C4-2B (cell line): ENCODE data around the gene RASAL2.

Experiments used
- H3K27ac ChIP-seq: fragments of 450-650 bp; 2 replicates; pipeline ENCODE4 v1.5.1; 2017
- ZFX ChIP-seq: fragments of 450-650 bp; IDR thresholded peaks from 2 replicates; pipeline ENCODE4 v1.6.1; 2017
- TF ChIP-seq, protein P1 (sequence below): fragments of 450-650 bp; conservative IDR thresholded peaks from 2 replicates; pipeline ENCODE4 v1.5.1; 2017; ENCODE audit warnings: mild to moderate bottlenecking

RASAL2 gene

GRCh38 chr1:178368208-178368607 lies 274.3 kb downstream of the RASAL2 start:
- no peak overlapping the region for H3K27ac ChIP-seq
- TF ChIP-seq, protein P1, sequence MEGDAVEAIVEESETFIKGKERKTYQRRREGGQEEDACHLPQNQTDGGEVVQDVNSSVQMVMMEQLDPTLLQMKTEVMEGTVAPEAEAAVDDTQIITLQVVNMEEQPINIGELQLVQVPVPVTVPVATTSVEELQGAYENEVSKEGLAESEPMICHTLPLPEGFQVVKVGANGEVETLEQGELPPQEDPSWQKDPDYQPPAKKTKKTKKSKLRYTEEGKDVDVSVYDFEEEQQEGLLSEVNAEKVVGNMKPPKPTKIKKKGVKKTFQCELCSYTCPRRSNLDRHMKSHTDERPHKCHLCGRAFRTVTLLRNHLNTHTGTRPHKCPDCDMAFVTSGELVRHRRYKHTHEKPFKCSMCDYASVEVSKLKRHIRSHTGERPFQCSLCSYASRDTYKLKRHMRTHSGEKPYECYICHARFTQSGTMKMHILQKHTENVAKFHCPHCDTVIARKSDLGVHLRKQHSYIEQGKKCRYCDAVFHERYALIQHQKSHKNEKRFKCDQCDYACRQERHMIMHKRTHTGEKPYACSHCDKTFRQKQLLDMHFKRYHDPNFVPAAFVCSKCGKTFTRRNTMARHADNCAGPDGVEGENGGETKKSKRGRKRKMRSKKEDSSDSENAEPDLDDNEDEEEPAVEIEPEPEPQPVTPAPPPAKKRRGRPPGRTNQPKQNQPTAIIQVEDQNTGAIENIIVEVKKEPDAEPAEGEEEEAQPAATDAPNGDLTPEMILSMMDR, result no peak
- no peak for TF ChIP-seq ZFX

GRCh38 chr1:178371235-178371634 lies 277.3 kb downstream of the RASAL2 start:
- H3K27ac ChIP-seq, result no peak overlapping the region
- no peak for TF ChIP-seq ZFX
- TF ChIP-seq, protein P1, result no peak

- no peak overlapping the region for H3K27ac ChIP-seq
- no peak for TF ChIP-seq ZFX
- TF ChIP-seq, protein P1, result no peak
Measured at GRCh38 chr1:178371933-178372388, 278.1 kb downstream of the RASAL2 start.

DNA sequence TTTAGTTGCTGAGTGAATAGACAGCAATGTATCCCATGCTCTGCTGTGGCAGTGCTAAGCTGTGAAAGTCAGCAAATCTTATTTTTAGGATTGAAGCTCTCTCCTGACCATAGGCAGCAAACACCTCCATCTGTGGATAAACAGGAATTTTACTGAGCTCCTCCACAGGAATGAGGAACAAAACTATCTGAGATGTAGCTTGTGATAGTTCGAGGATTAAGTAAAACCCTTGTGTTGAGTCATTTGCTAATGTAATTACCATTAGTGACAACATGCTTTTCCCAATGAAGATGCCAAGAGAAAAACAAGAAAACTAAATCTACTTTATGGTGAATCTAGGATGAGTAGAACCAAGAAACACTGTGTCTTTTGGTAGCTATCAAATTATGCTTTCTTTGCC lies 280.1 kb downstream of the RASAL2 start:
- TF ChIP-seq, protein P1, result no peak
- TF ChIP-seq ZFX, result no peak

GRCh38 chr1:178376008-178376407 lies 282.1 kb downstream of the RASAL2 start:
- H3K27ac ChIP-seq, result no peak overlapping the region
- TF ChIP-seq, protein P1, result no peak
- TF ChIP-seq ZFX, result no peak

More for the DNA sequence above, 280.1 kb downstream of the RASAL2 start:
- H3K27ac ChIP-seq, result no peak overlapping the region

DNA sequence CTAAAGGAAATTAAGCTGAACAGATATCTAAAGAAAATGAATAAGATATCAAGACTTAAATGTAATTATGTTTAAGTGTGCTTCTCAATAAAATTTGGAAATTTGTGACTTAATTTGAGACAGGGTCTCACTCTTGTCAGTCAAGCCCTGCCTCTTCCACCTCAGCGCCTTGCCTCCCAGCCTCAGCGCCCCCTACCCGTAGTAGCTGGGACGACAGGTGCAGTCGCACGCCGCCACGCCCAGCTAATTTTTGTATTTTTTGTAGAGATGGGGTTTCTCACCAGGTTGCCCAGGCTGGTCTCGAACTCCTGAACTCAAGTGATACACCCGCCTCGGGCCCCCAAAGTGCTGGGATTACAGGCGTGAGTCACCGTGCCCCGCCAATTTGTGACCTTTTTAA lies 285.9 kb downstream of the RASAL2 start:
- TF ChIP-seq, protein P1, result peak; percentile 53
- TF ChIP-seq ZFX, result no peak

DNA sequence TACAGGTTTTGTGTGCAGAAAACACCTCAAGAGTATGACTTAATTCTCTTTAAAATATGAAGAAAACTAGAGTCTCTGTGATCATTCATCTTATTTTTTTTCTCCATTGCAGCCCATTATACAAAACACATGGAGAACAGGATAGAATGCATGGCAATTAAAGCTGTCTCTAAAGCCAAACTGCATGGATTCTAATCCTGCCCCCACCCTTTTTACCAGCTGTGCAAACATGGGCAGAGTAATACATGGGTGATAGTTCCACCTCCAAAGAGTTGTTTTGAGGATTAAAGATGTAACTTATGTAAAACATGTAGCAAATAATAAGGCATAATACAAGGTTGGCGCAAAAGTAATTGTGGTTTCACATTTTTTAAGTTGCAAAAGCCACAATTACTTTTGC lies 288.5 kb downstream of the RASAL2 start:
- TF ChIP-seq, protein P1, result no peak
- TF ChIP-seq ZFX, result no peak
- no peak overlapping the region for H3K27ac ChIP-seq

More for the DNA sequence above, 285.9 kb downstream of the RASAL2 start:
- no peak overlapping the region for H3K27ac ChIP-seq
